Activated naive CD4-positive, alpha-beta T cell (primary cell): ENCODE data around the gene IDH3A.

Experiments used
- DNase-seq, 4 experiments: peaks; one replicate each; lab custom pipeline; 2025; lab: John Stamatoyannopoulos, UW

The IDH3A gene

GRCh38 chr15:78149068-78149804, at the start of gene IDH3A:
TSS of gene IDH3A (plus strand) at chr15:78149362. CDS start at chr15:78149404, 42 bp downstream.
- peak; percentile 98 to 100 (median 100) for DNase-seq

- no peak for DNase-seq
Measured at GRCh38 chr15:78100886-78101285, 48.3 kb upstream of the IDH3A start.

GRCh38 chr15:78101423-78102105, 47.6 kb upstream of the IDH3A start:
- DNase-seq, result no peak

GRCh38 chr15:78102211-78102610, 47.0 kb upstream of the IDH3A start:
- no peak for DNase-seq

GRCh38 chr15:78102741-78103140, 46.4 kb upstream of the IDH3A start:
- DNase-seq, result no peak

GRCh38 chr15:78103406-78104118, 45.6 kb upstream of the IDH3A start:
- peak in 2 of 4 experiments; percentile 22 to 26 for DNase-seq

GRCh38 chr15:78104119-78104479, 45.1 kb upstream of the IDH3A start:
- no peak for DNase-seq

- no peak for DNase-seq
Measured at GRCh38 chr15:78104566-78105475, 44.3 kb upstream of the IDH3A start.

GRCh38 chr15:78105476-78106241, 43.5 kb upstream of the IDH3A start:
- DNase-seq, result no peak

GRCh38 chr15:78107471-78107870, 41.7 kb upstream of the IDH3A start:
- no peak for DNase-seq

GRCh38 chr15:78108300-78109084, 40.7 kb upstream of the IDH3A start:
- DNase-seq, result peak; percentile 45 to 80 (median 55)

GRCh38 chr15:78109156-78109555, 40.0 kb upstream of the IDH3A start:
- no peak for DNase-seq

GRCh38 chr15:78110096-78110495, 39.1 kb upstream of the IDH3A start:
- DNase-seq, result no peak

GRCh38 chr15:78110916-78111475, 38.2 kb upstream of the IDH3A start:
- DNase-seq, result no peak

- DNase-seq, result no peak
Measured at GRCh38 chr15:78111788-78112187, 37.4 kb upstream of the IDH3A start.

- no peak for DNase-seq
Measured at GRCh38 chr15:78112551-78112950, 36.6 kb upstream of the IDH3A start.

- DNase-seq, result no peak
Measured at GRCh38 chr15:78120523-78120922, 28.6 kb upstream of the IDH3A start.

- DNase-seq, result no peak
Measured at GRCh38 chr15:78125267-78125666, 23.9 kb upstream of the IDH3A start.

GRCh38 chr15:78127882-78128281, 21.3 kb upstream of the IDH3A start:
- no peak for DNase-seq
